Body of pancreas (tissue), 4 donors: ENCODE measurements around the gene IFI16. TPM values are rescaled to one million over a fixed set of nuclear protein-coding genes. Genes with fewer than 3 reads are reported as not detected.
"Not testable (repeated sequence)": the region's sequence is repeated elsewhere in the genome, so short reads cannot be mapped to it uniquely, and the experiment has no call there.

Experiments
- ATAC-seq: fragments of 150-250 bp; one replicate; pipeline ENCODE4 v1.9.1; 2016
- DNase-seq, 4 donors: peaks; one replicate each; pipeline ENCODE4 v3.0.0-alpha.2; 2019
- H3K27ac ChIP-seq, 4 donors: fragments of 200-600 bp; sonication (generic); 1 replicate in 3 of 4; 2 replicates in 1 of 4; pipeline versions ENCODE4 v1.5.1 to v1.6.1; 2016 to 2019; ENCODE audit warnings: mild to moderate bottlenecking in 1 of 4, mixed read lengths in 1 of 4, moderate library complexity in 1 of 4
- H3K27me3 ChIP-seq, 2 donors: fragments of 200-600 bp; sonication (generic); one replicate each; pipeline ENCODE4 v1.6.0; 2016; ENCODE audit warnings: mild to moderate bottlenecking in 1 of 2
- H3K36me3 ChIP-seq, 2 donors: fragments of 200-600 bp; sonication (generic); replicated peaks in 1 of 2; 2 replicates each; pipeline ENCODE4 v1.5.1; 2016; ENCODE audit warnings: low read depth in 2 of 2; ENCODE audit not compliant: insufficient read depth in 1 of 2
- H3K4me1 ChIP-seq: fragments of 200-600 bp; sonication (generic); one replicate; pipeline ENCODE4 v1.6.0; 2016
- H3K4me3 ChIP-seq, 2 donors: fragments of 200-600 bp; sonication (generic); 1 replicate in 1 of 2; 2 replicates in 1 of 2; pipeline ENCODE4 v1.5.1; 2016 to 2019
- H3K9me3 ChIP-seq, 3 donors: fragments of 200-600 bp; sonication (generic); 1 replicate in 2 of 3; 2 replicates in 1 of 3; pipeline ENCODE4 v1.5.1; 2016
- POLR2A ChIP-seq, 3 donors: fragments of 450-650 bp; IDR thresholded peaks; one replicate each; pipeline ENCODE4 v1.6.1; 2016; ENCODE audit warnings: antibody characterized with exemption in 3 of 3, mild to moderate bottlenecking in 2 of 3
- WGBS, 2 donors: methylation state at CpG; one replicate each; pipeline ENCODE4 v1.1.5; 2017; 5-methylcytosine and 5-hydroxymethylcytosine counted together
- intact Hi-C: fragments of 100-400 bp; cut with DNase I; formaldehyde crosslinking; loops from one replicate; pipeline ENCODE4 v1.15.1; 2023
- total RNA-seq, 2 donors: library from RNA; depleted of rRNA; stranded (reverse); fragments of >200 nt; gene quantifications; one replicate each; pipeline ENCODE4 v1.1.0, GENCODE V29; 2016
- TF ChIP-seq, protein P1 (sequence below), 7 experiments: fragments of 450-650 bp in 4 of 7; fragments of 200-600 bp in 3 of 7; sonication (generic) in 3 of 7; IDR thresholded peaks; one replicate each; pipeline ENCODE4 v1.5.1; 2016 to 2019; ENCODE audit warnings: antibody characterized with exemption in 7 of 7

Gene IFI16
- total RNA-seq, 2 donors from 2014 or later = 10.9 to 11.2 TPM

GRCh38 chr1:159005676-159006075 is 4.0 kb upstream of the IFI16 start:
- no peaks in the 10 kb centered on the region for H3K27me3 ChIP-seq
- peak; percentile 36 for ATAC-seq
- DNase-seq = no peak
- TF ChIP-seq, protein P1, sequence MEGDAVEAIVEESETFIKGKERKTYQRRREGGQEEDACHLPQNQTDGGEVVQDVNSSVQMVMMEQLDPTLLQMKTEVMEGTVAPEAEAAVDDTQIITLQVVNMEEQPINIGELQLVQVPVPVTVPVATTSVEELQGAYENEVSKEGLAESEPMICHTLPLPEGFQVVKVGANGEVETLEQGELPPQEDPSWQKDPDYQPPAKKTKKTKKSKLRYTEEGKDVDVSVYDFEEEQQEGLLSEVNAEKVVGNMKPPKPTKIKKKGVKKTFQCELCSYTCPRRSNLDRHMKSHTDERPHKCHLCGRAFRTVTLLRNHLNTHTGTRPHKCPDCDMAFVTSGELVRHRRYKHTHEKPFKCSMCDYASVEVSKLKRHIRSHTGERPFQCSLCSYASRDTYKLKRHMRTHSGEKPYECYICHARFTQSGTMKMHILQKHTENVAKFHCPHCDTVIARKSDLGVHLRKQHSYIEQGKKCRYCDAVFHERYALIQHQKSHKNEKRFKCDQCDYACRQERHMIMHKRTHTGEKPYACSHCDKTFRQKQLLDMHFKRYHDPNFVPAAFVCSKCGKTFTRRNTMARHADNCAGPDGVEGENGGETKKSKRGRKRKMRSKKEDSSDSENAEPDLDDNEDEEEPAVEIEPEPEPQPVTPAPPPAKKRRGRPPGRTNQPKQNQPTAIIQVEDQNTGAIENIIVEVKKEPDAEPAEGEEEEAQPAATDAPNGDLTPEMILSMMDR (IDR thresholded peaks at IDR 0.05) = no peak
- no peak for TF ChIP-seq POLR2A (IDR thresholded peaks at IDR 0.05)
- no peaks in the 10 kb centered on the region for H3K36me3 ChIP-seq
- H3K4me3 ChIP-seq = no peak overlapping the region
- H3K27ac ChIP-seq = no peak overlapping the region
- 10 to 26% methylated on average over 6 of the region's 6 CpGs for WGBS, 2 donors
- no peaks in the 10 kb centered on the region for H3K9me3 ChIP-seq
- intact Hi-C loops = no loop called here
- H3K4me1 ChIP-seq = no peaks in the 10 kb centered on the region

GRCh38 chr1:159006210-159006807 is 3.4 kb upstream of the IFI16 start:
- H3K9me3 ChIP-seq, H3K36me3 ChIP-seq, intact Hi-C loops, DNase-seq, H3K27ac ChIP-seq, H3K4me1 ChIP-seq, H3K4me3 ChIP-seq, ATAC-seq, H3K27me3 ChIP-seq: not testable (repeated sequence)
- 19 to 25% methylated on average over 11 of the region's 11 CpGs for WGBS, 2 donors

GRCh38 chr1:159007726-159008125 is 2.0 kb upstream of the IFI16 start:
- no peak overlapping the region for H3K27ac ChIP-seq
- ATAC-seq = no peak

DNA sequence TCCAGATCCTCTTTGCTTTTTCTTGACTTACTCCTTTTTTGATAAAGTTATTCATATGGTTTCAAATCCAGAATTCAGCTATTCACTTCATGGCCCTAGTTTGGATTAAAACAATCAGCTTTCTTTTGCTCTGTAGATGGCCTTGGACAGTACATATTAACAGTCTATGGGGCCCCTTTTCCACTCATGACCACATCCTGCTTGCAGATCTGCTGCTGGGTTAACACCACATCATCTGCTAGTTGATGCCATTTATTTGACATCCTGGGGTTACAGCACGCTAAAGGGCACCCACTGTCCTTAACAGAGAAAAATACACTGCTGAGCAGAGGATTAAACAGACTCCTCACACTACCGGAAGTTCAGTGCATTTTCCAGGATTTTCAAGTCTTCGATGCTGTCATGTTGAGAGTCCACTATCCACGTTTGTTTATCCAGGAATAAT is 941 bp upstream of the IFI16 start:
- intact Hi-C loops = no loop called here
- DNase-seq (peak in 1 of 4 donors; percentile 31), ATAC-seq (no peak)
- TF ChIP-seq POLR2A (IDR thresholded peaks at IDR 0.05) = no peak
- TF ChIP-seq, protein P1 (IDR thresholded peaks at IDR 0.05) = no peak
- Histone ChIP-seq H3K4me1 (no peaks in the 10 kb centered on the region), H3K4me3 (no peak overlapping the region), H3K9me3 (no peaks in the 10 kb centered on the region), H3K36me3 (no peaks in the 10 kb centered on the region), H3K27me3 (no peaks in the 10 kb centered on the region), H3K27ac (peak overlapping the region in 2 of 4 donors; percentile 51 to 63)
- WGBS, 2 donors = 36 to 54% methylated on average over 4 of the region's 4 CpGs

More at GRCh38 chr1:159007726-159008125, 2.0 kb upstream of the IFI16 start:
- Histone ChIP-seq H3K27me3 (no peaks in the 10 kb centered on the region), H3K4me1 (no peaks in the 10 kb centered on the region), H3K9me3 (no peaks in the 10 kb centered on the region), H3K4me3 (no peak overlapping the region), H3K36me3 (no peaks in the 10 kb centered on the region)
- TF ChIP-seq, protein P1 (IDR thresholded peaks at IDR 0.05) = no peak
- no peak for TF ChIP-seq POLR2A (IDR thresholded peaks at IDR 0.05)
- intact Hi-C loops = no loop called here
- DNase-seq = no peak

GRCh38 chr1:159009287-159009686 is 420 bp upstream of the IFI16 start:
- TF ChIP-seq POLR2A (IDR thresholded peaks at IDR 0.05) = no peak
- TF ChIP-seq, protein P1 (IDR thresholded peaks at IDR 0.05) = no peak

More at GRCh38 chr1:159009287-159009686, 420 bp upstream of the IFI16 start:
- ATAC-seq = no peak
- H3K36me3 ChIP-seq = no peaks in the 10 kb centered on the region
- 51 to 59% methylated on average over 2 of the region's 2 CpGs for WGBS, 2 donors
- no peak for DNase-seq
- no peaks in the 10 kb centered on the region for H3K4me1 ChIP-seq
- intact Hi-C loops = no loop called here
- H3K27me3 ChIP-seq = no peaks in the 10 kb centered on the region
- no peak overlapping the region for H3K4me3 ChIP-seq
- H3K9me3 ChIP-seq = no peaks in the 10 kb centered on the region
- H3K27ac ChIP-seq = peak overlapping the region in 3 of 4 donors; percentile 51 to 63 (median 53)
